ES-I3 (cell line): ENCODE data around the gene DRAXIN.
A peak's percentile ranks its signal among the peaks of the same experiment; 100 is the strongest.

ENCODE experiments used
- H3K36me3 ChIP-seq: 2 replicates; pipeline ENCODE4 v1.6.1; 2013; ENCODE audit warnings: mild to moderate bottlenecking, low read length, control low read depth, moderate library complexity; ENCODE audit not compliant: insufficient read depth
- H3K4me1 ChIP-seq: 2 replicates; pipeline ENCODE4 v1.6.1; 2013; ENCODE audit warnings: mild to moderate bottlenecking, control low read depth, low read length; ENCODE audit not compliant: insufficient read depth
- H3K9ac ChIP-seq: 2 replicates; pipeline ENCODE4 v1.6.1; 2013; ENCODE audit warnings: low read depth, mild to moderate bottlenecking, low read length, moderate library complexity
- H3K9me3 ChIP-seq: 2 replicates; pipeline ENCODE4 v1.6.1; 2013; ENCODE audit warnings: mild to moderate bottlenecking, low read length, moderate library complexity; ENCODE audit not compliant: control insufficient read depth, insufficient read depth

Gene DRAXIN

GRCh38 chr1:11652203-11652780, 39.2 kb upstream of the DRAXIN start:
- Histone ChIP-seq H3K9me3 (no peaks in the 10 kb centered on the region), H3K36me3 (0 out of 2 replicates have a peak, but pooled peaks cover 3% of the 10 kb centered on the region), H3K9ac (peak overlapping the region; percentile 39; the same call in 1 of the 2 replicates), H3K4me1 (peaks cover 28% of the 10 kb centered on the region)

- Histone ChIP-seq H3K4me1 (peaks cover 28% of the 10 kb centered on the region), H3K36me3 (peaks cover 4% of the 10 kb centered on the region), H3K9ac (peak overlapping the region; percentile 85), H3K9me3 (no peaks in the 10 kb centered on the region)
Measured at GRCh38 chr1:11653101-11653860, 38.2 kb upstream of the DRAXIN start.

GRCh38 chr1:11653861-11654136, 37.7 kb upstream of the DRAXIN start:
- peaks cover 24% of the 10 kb centered on the region for H3K4me1 ChIP-seq
- no peaks in the 10 kb centered on the region for H3K9me3 ChIP-seq
- peaks cover 9% of the 10 kb centered on the region for H3K36me3 ChIP-seq
- H3K9ac ChIP-seq, result peak overlapping the region; percentile 85

GRCh38 chr1:11654137-11654938, 37.2 kb upstream of the DRAXIN start, which contains the start of the genes FBXO2 and FBXO44:
FBXO2 (minus strand) TSS chr1:11654429; CDS start chr1:11654340, 89 bp downstream.
FBXO44 (plus strand) TSS chr1:11654877; CDS start chr1:11655836, 959 bp downstream.
- no peaks in the 10 kb centered on the region for H3K9me3 ChIP-seq
- H3K36me3 ChIP-seq, result peaks cover 11% of the 10 kb centered on the region
- H3K9ac ChIP-seq, result peak within 1 kb of the TSS; percentile 85
- peaks cover 24% of the 10 kb centered on the region for H3K4me1 ChIP-seq

- Histone ChIP-seq H3K9me3 (no peaks in the 10 kb centered on the region), H3K4me1 (peaks cover 19% of the 10 kb centered on the region), H3K9ac (peak overlapping the region; percentile 61), H3K36me3 (peaks cover 11% of the 10 kb centered on the region)
Measured at GRCh38 chr1:11654939-11655808, 36.3 kb upstream of the DRAXIN start.

GRCh38 chr1:11657654-11658053, 33.9 kb upstream of the DRAXIN start:
- Histone ChIP-seq H3K9me3 (no peaks in the 10 kb centered on the region), H3K9ac (no peak overlapping the region), H3K36me3 (peaks cover 11% of the 10 kb centered on the region), H3K4me1 (peaks cover 9% of the 10 kb centered on the region; the same call in 1 of the 2 replicates)

GRCh38 chr1:11658542-11658941, 33.0 kb upstream of the DRAXIN start:
- H3K36me3 ChIP-seq, result peaks cover 11% of the 10 kb centered on the region
- H3K9ac ChIP-seq, result no peak overlapping the region
- H3K9me3 ChIP-seq, result no peaks in the 10 kb centered on the region
- H3K4me1 ChIP-seq, result peaks cover 5% of the 10 kb centered on the region; the same call in 1 of the 2 replicates

GRCh38 chr1:11659748-11660147, 31.8 kb upstream of the DRAXIN start:
- Histone ChIP-seq H3K4me1 (peaks cover 5% of the 10 kb centered on the region; the same call in 1 of the 2 replicates), H3K36me3 (peaks cover 11% of the 10 kb centered on the region), H3K9me3 (no peaks in the 10 kb centered on the region), H3K9ac (no peak overlapping the region)

- H3K4me1 ChIP-seq, result no peaks in the 10 kb centered on the region
- H3K9me3 ChIP-seq, result no peaks in the 10 kb centered on the region
- peaks cover 11% of the 10 kb centered on the region for H3K36me3 ChIP-seq
- no peak overlapping the region for H3K9ac ChIP-seq
Measured at GRCh38 chr1:11661103-11661502, 30.4 kb upstream of the DRAXIN start.

GRCh38 chr1:11664336-11665065, 27.0 kb upstream of the DRAXIN start:
- H3K4me1 ChIP-seq, result no peaks in the 10 kb centered on the region
- H3K9me3 ChIP-seq, result no peaks in the 10 kb centered on the region
- no peaks in the 10 kb centered on the region; the same call in 1 of the 2 replicates for H3K36me3 ChIP-seq
- H3K9ac ChIP-seq, result peak overlapping the region; percentile 81

- Histone ChIP-seq H3K4me1 (no peaks in the 10 kb centered on the region), H3K9ac (no peak overlapping the region)
Measured at GRCh38 chr1:11668516-11668915, 23.0 kb upstream of the DRAXIN start.

GRCh38 chr1:11670747-11671146, 20.8 kb upstream of the DRAXIN start:
- Histone ChIP-seq H3K9ac (no peak overlapping the region), H3K36me3 (peaks cover 9% of the 10 kb centered on the region), H3K9me3 (no peaks in the 10 kb centered on the region), H3K4me1 (no peaks in the 10 kb centered on the region)

More at GRCh38 chr1:11668516-11668915, 23.0 kb upstream of the DRAXIN start:
- Histone ChIP-seq H3K9me3 (no peaks in the 10 kb centered on the region), H3K36me3 (peaks cover 8% of the 10 kb centered on the region)

- H3K9ac ChIP-seq, result no peak overlapping the region
- H3K4me1 ChIP-seq, result no peaks in the 10 kb centered on the region
- H3K36me3 ChIP-seq, result peaks cover 11% of the 10 kb centered on the region
- no peaks in the 10 kb centered on the region for H3K9me3 ChIP-seq
Measured at GRCh38 chr1:11671205-11671543, 20.3 kb upstream of the DRAXIN start.
